Measurements from ENCODE around the gene VPS52.

VPS52 gene, protein sequence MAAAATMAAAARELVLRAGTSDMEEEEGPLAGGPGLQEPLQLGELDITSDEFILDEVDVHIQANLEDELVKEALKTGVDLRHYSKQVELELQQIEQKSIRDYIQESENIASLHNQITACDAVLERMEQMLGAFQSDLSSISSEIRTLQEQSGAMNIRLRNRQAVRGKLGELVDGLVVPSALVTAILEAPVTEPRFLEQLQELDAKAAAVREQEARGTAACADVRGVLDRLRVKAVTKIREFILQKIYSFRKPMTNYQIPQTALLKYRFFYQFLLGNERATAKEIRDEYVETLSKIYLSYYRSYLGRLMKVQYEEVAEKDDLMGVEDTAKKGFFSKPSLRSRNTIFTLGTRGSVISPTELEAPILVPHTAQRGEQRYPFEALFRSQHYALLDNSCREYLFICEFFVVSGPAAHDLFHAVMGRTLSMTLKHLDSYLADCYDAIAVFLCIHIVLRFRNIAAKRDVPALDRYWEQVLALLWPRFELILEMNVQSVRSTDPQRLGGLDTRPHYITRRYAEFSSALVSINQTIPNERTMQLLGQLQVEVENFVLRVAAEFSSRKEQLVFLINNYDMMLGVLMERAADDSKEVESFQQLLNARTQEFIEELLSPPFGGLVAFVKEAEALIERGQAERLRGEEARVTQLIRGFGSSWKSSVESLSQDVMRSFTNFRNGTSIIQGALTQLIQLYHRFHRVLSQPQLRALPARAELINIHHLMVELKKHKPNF

GRCh38 chr6:33271468-33272274 lies at the start of gene VPS52, which contains the start of gene RPS18:
Gene VPS52, minus strand, starts transcription at chr6:33271876. Its CDS starts 201 bp downstream, at chr6:33271675.
Gene RPS18, plus strand, starts transcription at chr6:33272075. Its CDS starts 45 bp downstream, at chr6:33272120.
- peak; percentile 98 for DNase-seq

GRCh38 chr6:33321227-33321626 lies 49.6 kb upstream of the VPS52 start:
- DNase-seq, result no peak

DNA sequence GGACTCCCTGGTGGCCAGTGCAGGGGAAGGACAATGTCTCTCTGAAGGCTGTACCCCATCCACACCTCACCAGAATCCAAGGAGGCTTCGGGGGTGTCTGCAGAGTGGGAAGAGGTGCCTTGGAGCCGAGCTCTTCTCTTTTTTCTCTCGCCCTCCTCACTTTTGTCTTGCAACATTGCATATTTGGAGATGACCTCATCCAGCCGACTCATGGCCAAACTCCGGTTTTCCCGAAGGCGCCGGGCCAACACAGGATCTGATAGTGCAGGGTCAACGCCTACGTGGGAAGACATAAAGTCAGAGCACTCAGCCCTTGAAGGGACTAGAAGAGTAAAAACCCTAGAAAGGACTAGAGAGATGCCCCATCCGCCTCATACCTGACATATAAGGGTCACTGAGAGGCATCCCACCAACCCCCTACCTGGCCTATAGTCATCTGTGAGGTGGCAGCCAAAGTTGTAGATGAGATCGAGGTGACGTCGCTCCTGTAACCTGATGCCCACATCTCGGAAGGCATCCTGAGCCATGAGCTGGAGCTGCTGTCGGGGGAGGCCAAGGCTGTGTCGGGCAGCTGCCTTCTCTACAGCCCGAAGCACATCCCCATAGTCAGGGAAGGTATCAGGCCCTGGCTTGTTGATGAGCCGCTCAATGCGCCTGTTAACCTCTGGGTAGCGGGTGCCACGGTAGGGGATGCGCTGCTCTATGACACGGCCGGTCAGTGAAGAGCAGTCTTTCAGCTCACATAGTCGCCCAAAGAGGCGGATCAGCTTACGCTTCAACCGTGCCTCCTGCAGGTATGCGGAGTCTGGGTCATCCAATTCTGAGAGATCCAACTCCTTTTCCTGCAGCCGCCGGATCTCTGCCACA lies 48.9 kb upstream of the VPS52 start:
- DNase-seq, result no peak

DNA sequence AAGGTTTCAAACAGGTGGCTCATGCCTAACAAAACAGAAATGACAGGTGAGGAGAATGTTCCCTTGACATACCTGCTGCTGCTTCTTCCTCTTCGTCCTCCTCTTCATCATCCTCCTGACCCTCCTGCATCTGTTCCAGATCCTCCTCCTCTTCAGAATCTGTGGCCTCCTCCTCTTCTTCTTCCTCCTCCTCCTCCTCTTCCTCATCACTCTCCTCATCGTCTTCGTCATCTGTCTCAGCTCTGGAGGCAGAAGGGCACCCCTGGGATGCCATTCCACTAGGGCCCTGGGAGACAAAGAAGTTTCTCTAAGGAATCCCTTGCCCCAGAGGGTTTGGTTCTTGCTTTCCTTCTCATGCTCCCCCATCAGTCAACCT lies 48.3 kb upstream of the VPS52 start:
- DNase-seq, result no peak

- no peak for DNase-seq
Measured at GRCh38 chr6:33318426-33319073, 46.9 kb upstream of the VPS52 start.

- DNase-seq, result peak; percentile 99
Measured at GRCh38 chr6:33317669-33318425, 46.2 kb upstream of the VPS52 start, which contains the start of gene ZBTB22. Gene ZBTB22, minus strand, starts transcription at chr6:33317744. Its CDS starts 828 bp downstream, at chr6:33316916.

- DNase-seq, result no peak
Measured at GRCh38 chr6:33317419-33317668, 45.7 kb upstream of the VPS52 start.

DNA sequence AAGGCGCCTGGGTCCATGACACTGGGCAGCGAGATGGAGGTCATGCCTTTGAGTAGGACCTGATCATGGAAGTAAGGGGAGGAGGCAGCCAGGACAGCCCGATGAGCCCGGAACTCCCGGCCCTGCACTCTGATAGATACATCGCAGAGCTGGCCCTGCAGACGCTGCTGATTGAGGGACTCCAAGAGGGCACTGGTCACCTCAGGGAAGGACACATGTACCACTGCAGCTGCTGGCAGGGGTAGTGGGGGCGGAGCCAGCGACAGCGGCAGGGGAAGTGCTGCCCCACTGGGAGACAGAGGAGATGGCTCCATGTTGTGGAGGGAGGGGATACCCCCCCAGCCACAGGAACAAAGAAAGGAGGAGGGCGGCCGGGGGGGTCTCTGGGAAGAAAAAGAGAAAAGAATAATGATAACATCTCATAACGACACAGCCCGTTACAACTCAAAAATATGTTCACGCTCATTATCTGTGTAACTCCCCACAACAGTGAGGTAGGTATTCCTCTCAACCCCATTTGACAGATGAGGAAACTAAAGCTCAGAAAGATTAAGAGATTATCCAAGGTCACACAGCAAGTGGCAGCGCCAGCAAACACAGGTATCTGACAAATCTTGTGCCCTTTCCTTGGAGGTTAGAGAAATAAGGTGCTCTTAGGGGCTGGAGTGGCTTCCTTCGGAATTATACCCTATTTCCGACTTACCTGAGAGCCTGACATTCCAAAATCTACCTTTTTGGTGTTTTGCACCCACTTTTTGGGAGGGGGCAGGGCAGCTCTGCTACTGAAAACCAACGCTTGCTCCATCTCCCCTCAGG lies 45.1 kb upstream of the VPS52 start:
- no peak for DNase-seq

GRCh38 chr6:33315793-33316602 lies 44.3 kb upstream of the VPS52 start:
- no peak for DNase-seq

DNA sequence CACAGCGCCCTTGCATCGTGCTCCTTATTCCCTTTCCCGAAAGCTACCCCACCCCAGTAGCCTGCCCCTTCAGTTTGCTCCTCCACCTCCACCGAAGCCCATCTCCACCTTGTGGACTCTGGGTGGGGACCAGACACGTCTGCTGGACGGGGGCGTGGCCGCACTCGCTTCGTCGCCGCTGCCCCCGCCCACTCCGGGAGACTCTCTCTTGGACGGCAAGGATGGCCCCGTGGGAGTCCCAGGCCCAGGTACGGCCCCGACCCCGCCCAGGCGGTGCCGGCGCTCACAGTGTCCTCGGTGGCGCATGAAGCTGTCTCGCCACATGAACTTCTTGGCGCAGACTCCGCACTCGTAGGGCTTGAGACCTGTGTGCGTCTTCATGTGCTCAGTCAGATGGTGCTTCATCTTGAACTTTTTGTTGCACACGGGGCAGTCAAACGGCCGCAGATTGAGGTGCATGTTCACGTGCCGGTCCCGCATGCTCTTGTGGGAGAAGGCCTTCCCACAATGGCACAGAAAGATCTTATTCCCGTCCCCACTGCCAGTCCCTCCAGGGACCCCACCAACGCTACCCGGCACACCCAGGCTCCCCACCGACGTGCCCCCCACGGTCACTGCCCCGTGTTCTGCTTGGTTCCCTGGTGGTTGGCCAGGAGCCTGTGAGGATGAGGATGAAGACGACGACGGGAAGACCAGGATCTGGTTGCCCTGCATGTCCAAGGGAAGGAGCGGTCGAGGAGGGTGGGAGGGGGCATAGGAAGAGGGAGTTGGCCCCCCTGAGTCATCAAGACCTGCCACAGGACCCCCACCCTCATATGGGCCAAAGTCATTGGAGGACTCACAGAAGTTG lies 43.5 kb upstream of the VPS52 start:
- peak; percentile 37 for DNase-seq

- peak; percentile 54 for DNase-seq
Measured at GRCh38 chr6:33314515-33314942, 42.9 kb upstream of the VPS52 start.

DNA sequence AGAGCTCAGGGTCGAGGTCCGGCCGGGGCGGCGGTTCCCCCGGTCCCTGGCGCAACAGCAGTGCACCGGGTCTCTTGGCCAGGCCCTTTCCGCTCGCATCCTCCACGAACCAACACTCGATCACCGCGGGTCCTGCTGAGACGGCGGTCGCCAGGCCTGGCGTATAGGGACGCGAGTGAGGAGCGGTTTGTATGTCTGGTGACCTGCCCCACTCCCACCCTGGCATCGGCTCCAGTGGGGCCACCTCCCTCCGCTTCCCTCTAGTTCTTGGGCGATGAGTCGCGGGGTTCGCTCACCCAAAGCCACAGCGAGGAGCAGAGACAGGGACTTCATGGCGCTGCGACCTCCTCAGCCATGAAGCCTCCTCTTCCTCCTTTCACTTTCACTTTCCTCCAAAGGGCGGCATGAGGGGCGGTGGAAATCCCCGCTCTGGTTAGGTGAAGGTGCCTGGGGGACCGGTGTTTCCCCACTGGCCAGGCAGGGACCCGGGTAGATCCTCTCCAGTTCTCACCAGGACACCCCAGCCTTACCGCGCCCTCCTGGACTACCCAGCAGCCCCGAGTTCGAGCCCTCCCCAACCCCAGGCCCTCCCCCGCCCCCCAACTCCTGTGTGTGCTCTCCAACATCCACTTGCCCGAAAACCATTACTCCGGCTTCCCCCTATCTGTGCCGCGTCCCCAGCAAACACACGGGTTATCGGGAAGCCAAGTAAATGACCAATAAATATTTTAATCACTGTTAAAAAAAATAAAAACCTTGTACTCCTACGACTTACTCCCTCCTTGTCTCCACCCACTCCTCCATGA lies 42.2 kb upstream of the VPS52 start, which contains the start of gene TAPBP:
TAPBP (minus strand) TSS at position 370 of the 806 bp plus-strand sequence; CDS start at position 333, 37 bp downstream.
- DNase-seq, result peak; percentile 56

DNA sequence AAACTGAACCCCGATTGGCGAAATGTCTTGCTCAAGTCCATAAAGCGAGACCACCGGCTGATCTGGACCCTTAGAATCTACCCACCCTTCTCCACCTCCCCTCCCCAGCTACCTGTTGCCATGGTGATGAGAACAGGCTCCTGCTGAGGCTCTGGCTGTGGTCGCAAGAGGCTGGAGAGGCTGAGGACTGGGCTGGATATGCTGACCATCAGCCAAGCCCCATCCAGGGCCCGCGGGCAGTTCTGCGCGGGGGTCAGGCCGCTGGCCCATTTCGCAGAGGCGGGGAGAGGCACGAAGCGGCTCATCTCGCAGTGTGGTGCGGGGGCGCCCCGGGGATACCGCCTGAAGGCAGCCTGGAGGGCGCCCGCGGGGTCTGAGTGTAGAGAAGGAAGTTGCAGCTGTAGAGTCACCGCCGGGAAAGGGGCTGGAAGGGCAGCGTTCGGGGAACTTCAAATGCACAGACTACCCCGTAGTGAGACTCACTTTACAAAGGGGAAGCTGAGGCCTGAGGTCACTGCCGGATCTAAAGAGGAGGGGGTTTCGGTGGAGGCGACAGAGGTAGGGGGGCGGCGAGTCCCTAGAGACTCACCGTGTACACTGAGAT lies 41.5 kb upstream of the VPS52 start:
- DNase-seq, result peak; percentile 79

DNA sequence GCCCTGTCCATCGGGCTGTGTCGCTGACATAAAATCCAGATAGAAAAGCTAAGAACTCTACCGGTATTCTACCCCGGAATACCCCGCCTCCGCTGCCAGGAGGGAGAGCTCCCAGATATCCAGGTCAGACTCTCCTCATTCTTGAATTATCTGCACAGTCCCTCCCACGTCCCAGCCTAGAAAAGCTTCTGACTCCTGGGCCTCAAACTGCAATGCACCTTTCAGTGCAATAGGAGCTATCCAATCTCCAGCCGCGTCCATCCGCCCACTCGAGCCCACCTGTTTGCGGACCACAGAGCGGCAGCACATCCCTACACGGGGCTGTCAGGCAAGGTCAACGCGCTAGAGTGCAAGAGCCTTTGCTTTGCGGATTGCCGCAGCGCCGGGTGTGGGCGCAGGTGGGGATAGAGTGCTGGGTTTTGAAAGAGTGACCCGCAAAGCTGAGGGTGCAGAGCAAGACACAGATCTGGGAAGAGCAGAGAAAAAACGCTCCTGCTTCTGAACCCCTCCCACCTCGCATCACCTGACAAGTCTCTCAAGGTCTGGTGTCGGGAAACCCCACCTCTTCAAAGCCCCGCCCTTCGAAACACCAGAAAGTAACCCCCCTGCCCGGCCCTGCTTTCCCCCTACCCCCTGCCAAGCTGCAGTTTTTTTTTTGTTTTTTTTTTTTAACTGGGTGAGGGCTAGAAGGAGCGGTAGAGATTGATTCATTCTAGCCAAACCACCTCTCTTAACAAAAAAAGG lies 40.9 kb upstream of the VPS52 start:
- peak; percentile 95 for DNase-seq

DNA sequence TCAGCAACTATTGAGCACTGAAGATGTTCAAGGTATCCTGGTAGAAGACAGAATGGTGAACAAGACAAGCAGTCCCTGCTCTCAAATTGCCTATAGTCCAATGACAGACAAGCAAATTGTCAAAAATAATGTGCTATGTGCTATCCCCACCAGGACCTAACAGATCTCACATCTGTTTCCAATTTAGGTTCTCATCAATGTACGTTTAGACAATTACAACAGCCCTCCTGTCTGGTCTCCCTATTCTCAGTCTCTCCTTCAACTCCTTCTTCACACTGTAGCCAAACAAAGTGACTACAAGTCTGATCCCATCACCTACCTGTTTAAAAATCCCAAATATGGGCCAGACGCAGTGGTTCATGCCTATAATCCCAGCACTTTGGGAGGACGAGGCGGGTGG lies 34.7 kb upstream of the VPS52 start:
- DNase-seq, result no peak

GRCh38 chr6:33305052-33305451 lies 33.4 kb upstream of the VPS52 start:
- DNase-seq, result no peak
